Fibroblast of mammary gland (primary cell): Measurements from ENCODE around the gene PRB2.
A peak's percentile ranks its signal among the peaks of the same experiment; 100 is the strongest.
"Not testable (repeated sequence)": the region's sequence is repeated elsewhere in the genome, so short reads cannot be mapped to it uniquely, and the experiment has no call there.

Experiments used
- DNase-seq: peaks from one replicate; pipeline ENCODE4 v3.0.0-alpha.2; 2010; ENCODE audit warnings: low read depth
- H3K4me3 ChIP-seq: 2 replicates; pipeline ENCODE4 v1.5.1; 2011; ENCODE audit warnings: low read depth, mild to moderate bottlenecking, low read length, moderate library complexity; ENCODE audit not compliant: control insufficient read depth
- CTCF ChIP-seq: conservative IDR thresholded peaks from 2 replicates; pipeline ENCODE4 v1.5.1; 2011; ENCODE audit warnings: low read depth, low read length, inconsistent platforms; ENCODE audit not compliant: control insufficient read depth, insufficient read depth

The PRB2 gene

GRCh38 chr12:11397366-11397765 lies 2.0 kb upstream of the PRB2 start:
- DNase-seq, result no peak
- H3K4me3 ChIP-seq, result no peak overlapping the region
- TF ChIP-seq CTCF, result no peak

GRCh38 chr12:11391456-11391855 lies 3.9 kb downstream of the PRB2 start:
- not testable (repeated sequence) for H3K4me3 ChIP-seq, DNase-seq

DNA sequence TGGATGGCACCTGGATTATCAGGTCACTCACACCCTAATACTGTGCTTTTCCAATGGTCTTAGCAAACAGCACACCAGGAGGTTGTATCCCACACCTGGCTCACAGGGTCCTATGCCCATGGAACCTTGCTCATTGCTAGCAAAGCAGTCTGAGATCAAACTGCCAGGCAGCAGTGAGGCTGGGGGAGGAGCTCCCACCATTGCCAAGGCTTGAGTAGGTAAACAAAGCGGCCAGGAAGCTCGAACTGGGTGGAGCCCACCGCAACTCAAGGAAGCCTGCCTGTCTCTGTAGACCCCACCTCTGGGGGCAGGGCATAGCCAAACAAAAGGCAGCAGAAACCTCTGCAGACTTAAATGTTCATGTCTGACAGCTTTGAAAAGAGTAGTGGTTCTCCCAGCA lies 17.9 kb downstream of the PRB2 start:
- not testable (repeated sequence) for H3K4me3 ChIP-seq, DNase-seq

DNA sequence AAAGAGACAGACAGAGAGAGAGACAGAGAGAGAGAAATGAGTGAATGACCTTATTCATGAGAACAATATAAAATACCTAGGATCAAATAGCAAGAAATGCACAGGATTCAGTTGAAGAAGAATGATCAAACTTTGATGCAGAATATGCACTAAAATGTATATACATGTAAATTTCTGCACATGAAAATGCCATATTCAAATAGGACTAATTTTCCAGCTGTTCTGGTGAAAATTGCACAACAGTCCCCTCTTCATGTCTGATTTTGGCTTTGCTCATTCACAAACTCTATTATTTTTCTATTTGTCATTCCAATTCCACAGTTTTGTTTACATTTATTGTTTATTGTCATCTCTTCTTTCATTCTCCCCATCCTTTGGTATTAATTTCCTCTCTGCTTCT lies 34.2 kb downstream of the PRB2 start:
- no peak for TF ChIP-seq CTCF

GRCh38 chr12:11360205-11360883 lies 35.0 kb downstream of the PRB2 start:
- H3K4me3 ChIP-seq, result not testable (repeated sequence)
- DNase-seq, result peak; percentile 69

More for the DNA sequence above, 34.2 kb downstream of the PRB2 start:
- no peak overlapping the region for H3K4me3 ChIP-seq
- DNase-seq, result no peak

- not testable (repeated sequence) for H3K4me3 ChIP-seq, DNase-seq
Measured at GRCh38 chr12:11351736-11352135, 43.6 kb downstream of the PRB2 start.

GRCh38 chr12:11348439-11348838 lies 46.9 kb downstream of the PRB2 start:
- no peak for TF ChIP-seq CTCF
- H3K4me3 ChIP-seq, result no peak overlapping the region
- DNase-seq, result no peak

GRCh38 chr12:11347810-11348209 lies 47.6 kb downstream of the PRB2 start:
- TF ChIP-seq CTCF, result peak; percentile 3
- no peak for DNase-seq
- no peak overlapping the region for H3K4me3 ChIP-seq

GRCh38 chr12:11344500-11344899 lies 50.9 kb downstream of the PRB2 start:
- no peak overlapping the region for H3K4me3 ChIP-seq
- DNase-seq, result no peak
- no peak for TF ChIP-seq CTCF
